H9 (cell line): ENCODE measurements around the gene PDE1C. TPM values are rescaled to one million over a fixed set of nuclear protein-coding genes. Genes with fewer than 3 reads are reported as not detected.
"Not testable (repeated sequence)": the region's sequence is repeated elsewhere in the genome, so short reads cannot be mapped to it uniquely, and the experiment has no call there.

Experiments
- DNase-seq: peaks from one replicate; pipeline ENCODE4 v3.0.0-alpha.2; 2017
- H2AFZ ChIP-seq: one replicate; pipeline ENCODE4 v1.6.1; 2013; ENCODE audit warnings: mild to moderate bottlenecking, low read length, control low read depth, moderate library complexity
- H2AK5ac ChIP-seq: 2 replicates; pipeline ENCODE4 v1.6.1; 2013; ENCODE audit warnings: low read length, control low read depth, mixed read lengths; ENCODE audit not compliant: insufficient read length
- H2BK120ac ChIP-seq: one replicate; pipeline ENCODE4 v1.6.1; 2013; ENCODE audit warnings: low read depth, mild to moderate bottlenecking, low read length, control low read depth, inconsistent platforms; ENCODE audit not compliant: poor library complexity, severe bottlenecking
- H2BK12ac ChIP-seq: 2 replicates; pipeline ENCODE4 v1.6.1; 2013; ENCODE audit warnings: low read length, control low read depth, mixed read lengths, low read depth; ENCODE audit not compliant: insufficient read length
- H2BK15ac ChIP-seq: 2 replicates; pipeline ENCODE4 v1.6.1; 2013; ENCODE audit warnings: low read depth, low read length, control low read depth
- H2BK20ac ChIP-seq: one replicate; pipeline ENCODE4 v1.6.1; 2013; ENCODE audit warnings: low read depth, mild to moderate bottlenecking, low read length, control low read depth, inconsistent platforms; ENCODE audit not compliant: poor library complexity, severe bottlenecking
- H2BK5ac ChIP-seq: 2 replicates; pipeline ENCODE4 v1.6.1; 2013; ENCODE audit warnings: low read length, control low read depth, mixed read lengths; ENCODE audit not compliant: insufficient read length
- H3K14ac ChIP-seq: 2 replicates; pipeline ENCODE4 v1.6.1; 2013; ENCODE audit warnings: low read length, control low read depth; ENCODE audit not compliant: insufficient read depth
- H3K18ac ChIP-seq: 2 replicates; pipeline ENCODE4 v1.6.1; 2013; ENCODE audit warnings: low read depth, mild to moderate bottlenecking, mixed read lengths, low read length, control low read depth; ENCODE audit not compliant: insufficient read length
- H3K23ac ChIP-seq: 2 replicates; pipeline ENCODE4 v1.6.1; 2013; ENCODE audit warnings: low read length, control low read depth, mixed read lengths, low read depth; ENCODE audit not compliant: insufficient read length
- H3K23me2 ChIP-seq: 2 replicates; pipeline ENCODE4 v1.6.1; 2013; ENCODE audit warnings: low read depth, mild to moderate bottlenecking, mixed read lengths, low read length, control low read depth; ENCODE audit not compliant: insufficient read length, poor library complexity, severe bottlenecking
- H3K27ac ChIP-seq: 2 replicates; pipeline ENCODE4 v1.5.1; 2013; ENCODE audit warnings: low read length, control low read depth, mixed read lengths, low read depth; ENCODE audit not compliant: insufficient read length
- H3K27me3 ChIP-seq: 2 replicates; pipeline ENCODE4 v1.6.1; 2013; ENCODE audit warnings: low read length, control low read depth, inconsistent platforms; ENCODE audit not compliant: insufficient read depth
- H3K4ac ChIP-seq: 2 replicates; pipeline ENCODE4 v1.6.1; 2013; ENCODE audit warnings: low read depth, mild to moderate bottlenecking, control low read depth, inconsistent platforms, low read length, moderate library complexity
- H3K4me1 ChIP-seq: 2 replicates; pipeline ENCODE4 v1.6.1; 2013; ENCODE audit warnings: low read length, control low read depth, inconsistent platforms; ENCODE audit not compliant: insufficient read depth
- H3K4me2 ChIP-seq: 2 replicates; pipeline ENCODE4 v1.6.1; 2013; ENCODE audit warnings: low read length, control low read depth, mixed read lengths; ENCODE audit not compliant: insufficient read length, insufficient read depth
- H3K56ac ChIP-seq: 2 replicates; pipeline ENCODE4 v1.6.1; 2013; ENCODE audit warnings: low read depth, mild to moderate bottlenecking, mixed read lengths, low read length, control low read depth; ENCODE audit not compliant: insufficient read length
- H3K79me1 ChIP-seq: 2 replicates; pipeline ENCODE4 v1.6.1; 2013; ENCODE audit warnings: low read depth, mild to moderate bottlenecking, moderate library complexity, low read length, control low read depth, inconsistent platforms; ENCODE audit not compliant: insufficient read depth, poor library complexity, severe bottlenecking
- H3K79me2 ChIP-seq: 2 replicates; pipeline ENCODE4 v1.6.1; 2013; ENCODE audit warnings: low read length, control low read depth, inconsistent platforms; ENCODE audit not compliant: insufficient read depth
- H3K9ac ChIP-seq: 2 replicates; pipeline ENCODE4 v1.6.1; 2013; ENCODE audit warnings: low read length, control low read depth, mixed read lengths; ENCODE audit not compliant: insufficient read length; ENCODE audit errors: extremely low read depth
- H3K9me3 ChIP-seq: one replicate; pipeline ENCODE4 v1.6.1; 2013; ENCODE audit warnings: low read depth, low read length, inconsistent platforms; ENCODE audit not compliant: control insufficient read depth
- H3T11ph ChIP-seq: one replicate; pipeline ENCODE4 v1.6.1; 2013; ENCODE audit warnings: mild to moderate bottlenecking, low read length, control low read depth, inconsistent platforms
- H4K20me1 ChIP-seq: one replicate; pipeline ENCODE4 v1.6.1; 2013; ENCODE audit not compliant: control insufficient read depth, insufficient read length, insufficient read depth
- H4K5ac ChIP-seq: 2 replicates; pipeline ENCODE4 v1.6.1; 2013; ENCODE audit warnings: low read depth, mild to moderate bottlenecking, mixed read lengths, low read length, control low read depth; ENCODE audit not compliant: insufficient read length
- H4K8ac ChIP-seq: replicated peaks from 2 replicates; pipeline ENCODE4 v1.6.1; 2013; ENCODE audit warnings: low read length, control low read depth, mixed read lengths, low read depth; ENCODE audit not compliant: insufficient read length
- H4K91ac ChIP-seq: 2 replicates; pipeline ENCODE4 v1.6.1; 2013; ENCODE audit warnings: low read depth, mild to moderate bottlenecking, moderate library complexity, mixed read lengths, low read length, control low read depth; ENCODE audit not compliant: insufficient read length
- H3K27ac Mint-ChIP-seq, 3 experiments: 2 replicates in 2 of 3; 3 replicates in 1 of 3; pipeline ENCODE4 v1.8.0; 2020 to 2021; ENCODE audit warnings: mixed read lengths in 3 of 3, mild to moderate bottlenecking in 1 of 3, moderate library complexity in 1 of 3
- H3K27me3 Mint-ChIP-seq: 2 replicates; pipeline ENCODE4 v1.8.0; 2021; ENCODE audit warnings: low read depth, mild to moderate bottlenecking, moderate library complexity, mixed read lengths
- H3K36me3 Mint-ChIP-seq, 3 experiments: 2 replicates in 2 of 3; 3 replicates in 1 of 3; pipeline ENCODE4 v1.8.0; 2020 to 2021; ENCODE audit warnings: low read depth in 3 of 3, mixed read lengths in 3 of 3; ENCODE audit not compliant: insufficient read depth in 1 of 3
- H3K4me1 Mint-ChIP-seq, 2 experiments: 2 replicates each; pipeline ENCODE4 v1.8.0; 2020; ENCODE audit warnings: mixed read lengths in 2 of 2
- H3K4me3 Mint-ChIP-seq, 2 experiments: 2 replicates in 1 of 2; 3 replicates in 1 of 2; pipeline ENCODE4 v1.8.0; 2020 to 2021; ENCODE audit warnings: mild to moderate bottlenecking in 2 of 2, mixed read lengths in 2 of 2, moderate library complexity in 1 of 2
- H3K9me3 Mint-ChIP-seq, 2 experiments: 2 replicates in 1 of 2; 3 replicates in 1 of 2; pipeline ENCODE4 v1.8.0; 2020; ENCODE audit warnings: mild to moderate bottlenecking in 2 of 2, mixed read lengths in 2 of 2, moderate library complexity in 1 of 2
- CTCF ChIP-seq: fragments of 200-600 bp; sonication (generic); conservative IDR thresholded peaks from 3 replicates; pipeline ENCODE4 v1.8.0; 2021; ENCODE audit warnings: antibody characterized with exemption, mild to moderate bottlenecking
- WGBS: extraction: QIAGEN DNeasy Blood & Tissue Kit; methylation state at CpG from one replicate; pipeline ENCODE4 v1.1.7; 2013; ENCODE audit warnings: missing lambda C conversion rate, low lambda C conversion rate, mixed read lengths; ENCODE audit not compliant: insufficient read length; ENCODE audit errors: extremely low coverage; 5-methylcytosine and 5-hydroxymethylcytosine counted together
- total RNA-seq: library from RNA; stranded (reverse); gene quantifications from 2 replicates; pipeline ENCODE4 v1.2.1, GENCODE V29; 2021

The PDE1C gene
- total RNA-seq, 1 experiment from 2014 or later: 0.17 TPM

DNA sequence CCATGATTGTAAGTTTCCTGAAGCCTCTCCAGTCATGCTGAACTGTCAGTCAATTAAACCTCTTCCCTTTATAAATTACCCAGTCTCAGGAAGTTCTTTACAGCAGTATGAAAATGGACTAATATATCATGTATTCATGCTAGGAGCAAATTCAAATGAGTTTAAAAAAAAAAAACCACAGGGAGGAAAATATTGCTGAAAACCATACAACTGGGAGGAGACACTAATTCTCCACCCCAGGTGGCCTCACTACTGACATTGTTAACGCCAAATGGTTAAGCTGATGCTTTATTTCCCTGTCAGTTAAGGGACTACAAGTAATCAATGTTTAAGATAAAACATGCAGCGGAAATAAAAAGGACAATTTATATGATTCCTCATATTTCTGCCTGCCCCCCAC, 55.1 kb downstream of the PDE1C start:
- H3K79me1 ChIP-seq: no peaks in the 10 kb centered on the region
- Mint-ChIP-seq H3K4me1 (peaks cover 5 to 15% of the 10 kb centered on the region in 2 experiments), H3K36me3 (peaks cover 2 to 20% (median 2%) of the 10 kb centered on the region in 3 experiments; a peak in 4 of 7 replicates), H3K4me3 (no peak overlapping the region), H3K27ac (no peak overlapping the region), H3K9me3 (peaks cover 19 to 35% of the 10 kb centered on the region in 2 experiments; a peak in 4 of 5 replicates), H3K27me3 (no peaks in the 10 kb centered on the region; the same call in 1 of the 2 replicates)
- no peak overlapping the region for H2BK12ac ChIP-seq
- no peak overlapping the region for H2AFZ ChIP-seq
- DNase-seq: no peak
- H3K56ac ChIP-seq: no peak overlapping the region
- no peak overlapping the region for H2AK5ac ChIP-seq
- H3K9me3 ChIP-seq: no peaks in the 10 kb centered on the region
- H3K27me3 ChIP-seq: no peaks in the 10 kb centered on the region
- no peak overlapping the region for H2BK5ac ChIP-seq
- no peak overlapping the region for H3K27ac ChIP-seq
- H2BK120ac ChIP-seq: no peak overlapping the region
- no peaks in the 10 kb centered on the region for H4K20me1 ChIP-seq
- no peak overlapping the region for H3K23ac ChIP-seq
- no peak overlapping the region for H2BK20ac ChIP-seq
- no peak overlapping the region for H3T11ph ChIP-seq
- no peak overlapping the region for H3K9ac ChIP-seq
- WGBS: no CpG with 5 or more reads among the region's 2 CpGs
- no peak overlapping the region for H3K4me2 ChIP-seq
- no peak overlapping the region for H3K4ac ChIP-seq
- H3K4me1 ChIP-seq: no peaks in the 10 kb centered on the region
- H2BK15ac ChIP-seq: no peak overlapping the region
- H3K23me2 ChIP-seq: no peaks in the 10 kb centered on the region
- no peaks in the 10 kb centered on the region for H3K79me2 ChIP-seq
- no peak overlapping the region for H3K14ac ChIP-seq
- no peak for TF ChIP-seq CTCF
- H4K8ac ChIP-seq: no peak overlapping the region
- no peak overlapping the region for H4K5ac ChIP-seq
- no peak overlapping the region for H3K18ac ChIP-seq
- H4K91ac ChIP-seq: no peak overlapping the region

GRCh38 chr7:32013471-32013870, 56.7 kb downstream of the PDE1C start:
- not testable (repeated sequence) for H3K23ac ChIP-seq, H3K27me3 Mint-ChIP-seq, H4K5ac ChIP-seq, H3K79me1 ChIP-seq, H3K27ac Mint-ChIP-seq, H3K27me3 ChIP-seq, H3T11ph ChIP-seq, H2BK5ac ChIP-seq, H3K23me2 ChIP-seq, H3K4me2 ChIP-seq, H3K4ac ChIP-seq, H2BK20ac ChIP-seq, H3K14ac ChIP-seq, H3K56ac ChIP-seq, H3K9me3 ChIP-seq, H3K4me3 Mint-ChIP-seq, H4K8ac ChIP-seq, DNase-seq, H4K20me1 ChIP-seq, H2BK15ac ChIP-seq, H2BK12ac ChIP-seq, H2BK120ac ChIP-seq, H3K18ac ChIP-seq, H2AK5ac ChIP-seq, H3K9ac ChIP-seq, H3K79me2 ChIP-seq, H3K4me1 ChIP-seq, H3K27ac ChIP-seq, H2AFZ ChIP-seq, H4K91ac ChIP-seq
- Mint-ChIP-seq H3K36me3 (peaks cover 2 to 20% (median 2%) of the 10 kb centered on the region in 3 experiments; a peak in 4 of 7 replicates), H3K4me1 (peaks cover 5 to 15% of the 10 kb centered on the region in 2 experiments), H3K9me3 (peaks cover 19 to 35% of the 10 kb centered on the region in 2 experiments; a peak in 4 of 5 replicates)
- WGBS: no CpG with 5 or more reads among the region's 2 CpGs
